DMS 273 (cell line): ENCODE results near the gene CST1.
A peak's percentile ranks its signal among the peaks of the same experiment; 100 is the strongest.
"Not testable (repeated sequence)": the region's sequence is repeated elsewhere in the genome, so short reads cannot be mapped to it uniquely, and the experiment has no call there.

Source experiments
- DNase-seq: peaks from one replicate; lab custom pipeline; 2025; ENCODE audit not compliant: unreplicated experiment; lab: John Stamatoyannopoulos, UW

The CST1 gene, protein sequence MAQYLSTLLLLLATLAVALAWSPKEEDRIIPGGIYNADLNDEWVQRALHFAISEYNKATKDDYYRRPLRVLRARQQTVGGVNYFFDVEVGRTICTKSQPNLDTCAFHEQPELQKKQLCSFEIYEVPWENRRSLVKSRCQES

DNA sequence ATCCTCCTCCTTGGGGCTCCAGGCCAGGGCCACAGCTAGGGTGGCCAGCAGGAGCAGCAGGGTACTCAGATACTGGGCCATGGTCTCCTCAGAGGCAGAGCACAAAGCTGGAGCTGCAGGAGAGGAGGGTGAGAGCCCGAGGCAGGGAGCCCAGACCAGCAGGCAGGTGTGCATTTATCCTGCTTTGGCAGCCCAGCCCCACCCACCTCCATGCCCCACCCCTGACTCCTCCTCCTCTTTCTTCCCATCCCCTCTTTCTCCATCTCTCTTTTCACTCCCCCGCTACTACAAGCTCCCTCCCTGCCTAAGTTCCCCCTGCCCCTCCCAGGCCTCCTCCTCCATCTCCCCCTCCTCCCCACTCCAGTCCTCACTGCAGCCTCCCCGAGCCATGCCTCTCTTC lies at the start of gene CST1:
Gene CST1 (minus strand): TSS at position 150 of the 400 bp plus-strand sequence. CDS start 69 bp downstream, at position 81.
- DNase-seq = not testable (repeated sequence)

DNA sequence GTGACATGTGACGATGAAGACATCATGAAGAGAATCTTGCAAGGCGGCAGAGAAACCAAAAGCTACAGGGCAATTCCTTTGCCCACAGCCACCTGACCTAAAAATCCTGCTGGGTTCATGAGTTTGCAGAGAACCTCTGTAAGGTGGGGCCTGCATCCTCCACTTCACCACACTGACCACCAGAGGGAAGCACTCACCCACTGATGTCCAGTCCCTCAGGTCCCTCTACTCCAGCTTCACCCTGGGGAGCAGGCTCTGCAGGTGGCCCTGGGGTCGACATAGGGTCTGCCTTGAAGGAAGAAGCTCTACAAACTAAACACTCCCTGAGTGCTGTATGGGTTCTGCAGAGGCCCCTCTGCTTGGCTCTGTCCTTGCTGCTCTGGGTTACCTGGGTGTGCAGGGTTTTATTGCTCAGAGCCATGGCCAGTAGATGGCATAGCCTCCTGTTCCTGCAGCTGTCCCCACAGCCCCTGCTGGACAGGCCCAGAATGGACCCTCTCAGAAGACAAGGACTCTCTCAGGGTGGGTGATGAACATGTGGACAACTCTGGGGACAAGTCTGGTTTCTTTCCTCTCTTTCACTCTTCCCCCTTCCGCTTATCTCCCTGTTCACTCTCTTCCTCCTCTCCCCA lies 48.6 kb upstream of the CST1 start:
- DNase-seq = peak; percentile 53

DNA sequence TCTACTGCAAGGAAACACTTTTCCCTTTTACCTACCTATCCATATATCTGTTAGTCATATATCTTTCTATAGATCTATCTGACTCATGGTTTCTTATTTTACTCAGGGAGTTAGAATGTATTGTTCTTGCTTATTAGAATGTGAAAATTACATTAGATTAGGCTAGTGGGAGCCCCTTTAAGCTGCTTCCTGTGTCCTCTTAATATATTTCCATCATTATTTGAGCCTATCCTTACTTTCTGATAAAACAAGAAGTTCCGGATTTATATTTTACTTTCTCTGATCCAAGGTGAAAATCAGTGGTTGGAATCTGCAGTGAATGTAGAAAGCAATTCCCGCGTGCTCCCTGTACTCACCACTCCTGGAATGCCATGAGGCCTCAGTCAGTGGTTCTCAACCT lies 44.8 kb upstream of the CST1 start:
- DNase-seq = no peak

DNA sequence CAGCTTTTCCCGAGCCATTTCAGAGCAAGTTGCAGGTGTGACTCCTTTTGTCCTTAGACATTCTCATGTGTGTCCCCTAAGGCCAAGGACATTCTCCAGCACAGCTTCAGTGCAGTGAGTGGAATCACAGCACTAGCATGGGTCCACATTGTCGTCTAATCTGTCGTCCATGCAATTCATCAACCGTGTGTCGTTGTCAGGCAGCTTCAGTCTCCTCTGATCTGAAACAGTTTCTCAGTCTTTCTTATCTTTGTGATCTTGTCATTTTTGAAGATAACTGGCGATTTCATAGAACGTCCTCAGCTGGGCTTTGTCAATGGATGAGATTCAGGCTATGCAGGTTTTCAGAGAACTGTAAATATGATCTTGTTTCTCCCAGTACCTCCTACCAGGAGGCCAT lies 44.1 kb upstream of the CST1 start:
- no peak for DNase-seq

DNA sequence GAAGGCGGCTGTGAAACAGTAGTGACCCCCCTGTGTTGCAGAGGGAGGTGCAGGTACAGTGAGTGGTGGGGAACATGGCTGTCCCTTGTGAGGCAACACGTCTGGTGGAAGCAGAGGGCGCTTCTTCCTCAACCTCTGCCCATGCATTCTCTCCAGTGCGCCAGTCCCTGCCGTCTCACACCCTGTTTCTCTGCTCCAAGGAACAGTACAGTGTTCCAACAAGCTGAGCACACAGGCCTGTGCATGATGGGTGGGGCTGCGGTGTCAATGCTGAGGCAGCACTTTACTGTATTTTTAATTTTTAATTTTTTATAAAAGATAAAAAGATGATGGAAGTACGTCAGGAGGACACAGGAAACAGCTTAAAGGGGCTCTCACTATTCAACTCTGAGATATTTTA lies 43.3 kb upstream of the CST1 start:
- no peak for DNase-seq

DNA sequence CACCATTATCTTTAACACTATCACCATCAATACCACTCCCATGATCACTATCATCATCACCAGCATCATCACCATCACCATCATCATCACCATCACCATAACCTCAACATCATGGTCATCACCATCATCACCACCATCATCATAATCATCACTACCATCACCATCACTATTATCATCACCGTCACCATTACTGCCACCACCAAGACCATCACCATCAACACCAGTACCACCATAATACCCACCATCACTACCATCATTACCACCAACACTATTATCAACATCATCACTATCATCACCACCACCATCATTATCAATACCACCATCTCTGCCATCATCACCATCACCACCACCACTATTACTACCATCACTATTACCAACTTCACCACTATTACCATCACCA lies 32.7 kb upstream of the CST1 start:
- no peak for DNase-seq

DNA sequence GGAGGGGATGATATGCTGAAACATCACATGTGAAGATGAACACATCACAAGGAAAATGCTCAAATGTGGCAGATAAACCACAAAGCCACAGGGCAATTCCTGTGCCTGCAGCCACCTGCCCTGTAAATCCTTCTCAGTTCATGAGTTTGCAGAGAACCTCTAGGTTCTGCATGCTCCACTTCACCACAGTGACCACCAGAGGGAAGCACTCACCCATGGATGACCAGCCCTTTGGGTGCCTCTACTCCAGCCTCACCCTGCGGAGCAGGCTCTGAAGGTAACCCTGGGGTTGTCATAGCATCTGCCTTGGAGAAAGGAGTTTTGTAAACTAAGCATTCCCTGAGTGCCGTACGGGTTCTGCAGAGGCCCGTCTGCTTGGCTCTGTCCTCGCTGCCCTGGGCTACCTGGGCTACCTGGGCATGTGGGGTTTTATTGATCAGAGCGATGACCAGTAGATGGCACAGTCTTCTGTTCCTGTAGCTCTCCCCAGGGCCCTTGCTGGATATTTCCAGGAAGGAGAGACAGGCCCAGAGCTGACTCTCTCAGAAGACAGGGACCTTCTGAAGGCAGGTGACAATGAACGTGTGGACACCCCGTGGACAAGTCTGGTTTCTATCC lies 31.7 kb upstream of the CST1 start:
- DNase-seq = peak; percentile 53

DNA sequence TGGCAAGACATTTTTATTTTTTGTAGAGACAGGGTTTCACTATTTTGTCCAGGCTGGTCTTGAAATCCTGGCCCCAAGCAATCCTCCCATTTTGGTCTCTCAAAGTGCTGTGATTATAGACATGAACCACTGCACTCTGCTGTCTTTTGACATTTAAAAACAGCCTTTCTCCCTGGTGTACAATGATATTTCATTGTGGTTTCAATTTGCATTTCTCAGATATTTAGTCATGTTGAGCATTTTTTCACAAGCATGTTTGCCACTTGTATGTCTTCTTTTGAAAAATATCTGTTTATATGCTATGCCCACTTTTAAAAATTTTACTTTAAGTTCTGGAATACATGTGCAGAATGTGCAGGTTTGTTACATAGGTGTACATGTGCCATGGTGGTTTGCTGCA lies 27.9 kb upstream of the CST1 start:
- not testable (repeated sequence) for DNase-seq

DNA sequence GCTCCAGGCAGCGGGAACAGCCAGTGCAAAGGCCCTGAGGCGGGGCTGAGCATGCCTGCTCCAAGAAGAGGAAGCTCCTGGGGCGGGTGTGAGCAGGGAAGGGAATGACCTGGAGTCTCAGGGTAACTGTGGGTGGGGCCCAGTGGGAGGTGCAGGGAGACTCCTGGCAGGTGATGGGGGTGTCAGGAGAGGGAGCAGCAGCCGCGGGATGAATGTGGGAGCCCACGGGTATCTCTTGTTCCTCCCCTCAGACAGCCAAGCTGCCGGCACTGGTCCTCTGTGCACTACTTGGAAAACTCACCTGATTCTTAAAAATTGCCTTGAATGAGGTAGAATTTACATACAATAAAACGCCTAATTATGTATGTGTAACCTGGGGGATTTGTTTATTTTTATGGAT lies 26.6 kb upstream of the CST1 start:
- DNase-seq = not testable (repeated sequence)

DNA sequence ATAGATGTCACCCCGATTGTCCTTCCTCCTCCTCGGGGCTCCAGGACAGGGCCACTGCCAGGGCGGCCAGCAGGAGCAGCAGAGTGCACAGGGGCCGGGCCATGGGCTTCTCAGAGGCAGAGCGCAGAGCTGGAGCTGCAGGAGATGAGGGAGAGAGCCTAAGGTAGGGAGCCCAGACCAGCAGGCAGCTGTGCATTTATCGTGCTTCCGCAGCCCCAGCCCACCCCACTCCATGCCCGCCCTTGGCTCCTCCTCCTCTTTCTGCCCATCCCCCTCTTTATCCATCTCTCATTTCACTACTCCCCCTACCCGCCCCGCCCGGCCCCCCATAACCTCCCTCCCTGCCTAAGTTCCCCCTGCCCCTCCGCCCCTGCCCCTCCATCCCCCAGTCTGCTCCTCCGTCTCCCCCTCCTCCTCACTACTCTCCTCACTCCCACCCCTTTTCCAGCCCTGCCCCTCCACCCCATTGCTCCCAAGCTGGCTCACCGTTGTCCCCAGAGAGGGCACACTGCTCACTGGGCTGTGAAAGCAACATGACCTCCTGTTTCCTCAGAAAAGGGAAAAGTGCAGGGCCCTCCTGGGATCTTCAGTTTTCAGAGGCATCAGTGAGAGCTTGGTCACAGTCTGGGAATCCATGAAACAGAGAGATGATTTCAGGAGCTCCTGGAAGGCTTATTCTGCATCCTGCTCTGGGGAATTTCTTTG lies 25.5 kb upstream of the CST1 start:
- DNase-seq = no peak

DNA sequence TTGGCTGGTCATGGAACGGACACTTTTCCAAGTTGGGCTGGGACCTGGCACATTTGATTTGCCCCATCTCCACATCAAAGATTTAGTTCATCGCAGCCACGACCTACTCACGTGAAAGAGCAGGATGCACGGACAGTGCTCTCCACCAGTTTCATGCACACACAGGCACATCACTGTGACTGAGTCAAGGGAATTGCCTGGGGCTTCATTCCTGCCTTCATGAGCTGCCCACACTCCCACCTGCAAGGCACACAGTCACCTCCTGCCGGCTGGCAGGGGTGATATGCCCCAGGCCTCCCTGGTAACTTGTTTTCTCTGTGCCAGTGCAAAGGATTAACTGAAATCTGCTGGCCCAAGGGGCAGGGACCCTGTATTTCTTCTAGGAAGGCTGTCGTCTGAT lies 23.3 kb upstream of the CST1 start:
- no peak for DNase-seq

DNA sequence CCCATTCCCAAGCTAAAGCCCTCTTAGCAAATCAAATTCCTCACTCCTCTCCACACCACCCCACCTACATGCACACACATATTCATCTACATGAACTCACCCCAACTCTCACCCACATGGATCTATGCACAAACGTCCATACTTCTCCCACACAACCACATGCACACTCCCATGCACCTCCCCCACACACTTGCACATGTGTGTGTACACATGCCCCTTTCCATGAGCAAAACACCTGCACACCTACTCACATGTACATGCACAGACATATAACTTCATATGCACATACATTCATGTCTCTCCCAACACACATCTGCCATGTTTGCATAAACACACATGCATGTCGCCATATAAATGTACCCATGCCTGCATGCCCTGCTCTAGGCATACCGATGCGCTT lies 22.8 kb upstream of the CST1 start:
- no peak for DNase-seq

DNA sequence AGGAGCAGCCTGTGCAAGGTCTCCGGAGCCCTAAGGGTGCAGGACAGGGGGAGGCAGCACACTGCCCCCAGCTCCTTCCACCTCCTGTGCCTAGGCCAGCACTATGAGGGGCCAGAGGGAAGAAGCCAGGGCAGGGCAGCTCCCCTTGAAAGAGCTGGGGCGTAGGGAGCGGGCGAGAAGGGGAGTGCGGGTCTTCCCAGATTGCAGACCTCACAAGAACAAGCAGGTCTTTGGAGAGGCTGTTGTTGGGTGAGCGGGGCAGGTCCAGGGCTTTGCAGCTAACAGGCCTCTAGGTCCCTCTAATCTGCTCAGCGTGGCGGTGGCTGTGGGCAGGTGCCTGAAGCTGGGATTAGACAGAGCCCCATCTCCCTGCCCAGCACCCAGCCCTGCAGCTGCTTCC lies 22.4 kb upstream of the CST1 start:
- DNase-seq = no peak

DNA sequence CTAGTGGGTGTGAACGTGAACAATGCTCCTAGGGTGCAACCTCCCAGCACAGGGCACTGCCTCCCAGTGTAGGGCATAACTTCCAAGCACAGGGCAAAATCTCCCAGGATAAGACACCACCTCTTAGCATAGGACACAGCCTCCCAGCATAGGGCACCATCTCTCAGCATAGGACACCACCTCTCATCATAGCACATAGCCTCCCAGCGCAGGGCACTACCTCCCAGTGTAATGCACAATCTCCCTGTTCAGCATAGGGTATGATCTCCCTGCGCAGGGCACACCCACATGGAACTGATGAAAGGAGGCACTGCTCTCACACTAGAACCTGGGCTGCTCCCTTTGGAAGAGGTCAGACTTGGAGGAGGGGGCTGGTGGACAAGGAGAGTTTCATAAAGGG lies 21.3 kb upstream of the CST1 start:
- DNase-seq = no peak

DNA sequence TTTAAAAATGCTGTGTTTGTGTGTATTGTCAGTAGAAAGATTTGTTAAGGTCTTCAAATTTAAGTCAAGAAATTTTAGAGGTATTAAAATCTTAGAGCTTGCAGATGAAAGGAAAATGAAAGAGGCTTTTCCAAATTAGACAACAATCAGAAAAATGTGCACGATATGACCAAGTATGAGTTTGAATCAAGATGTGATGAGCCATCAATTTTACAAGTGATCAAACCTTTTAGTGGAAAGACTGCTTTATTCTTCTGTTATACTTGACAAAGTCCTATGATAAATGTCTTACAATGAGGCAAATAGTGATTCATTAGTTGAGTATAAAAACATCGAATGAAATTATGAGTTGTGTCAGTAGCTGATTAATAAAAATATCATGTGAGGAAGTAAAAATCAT lies 19.6 kb upstream of the CST1 start:
- DNase-seq = no peak

DNA sequence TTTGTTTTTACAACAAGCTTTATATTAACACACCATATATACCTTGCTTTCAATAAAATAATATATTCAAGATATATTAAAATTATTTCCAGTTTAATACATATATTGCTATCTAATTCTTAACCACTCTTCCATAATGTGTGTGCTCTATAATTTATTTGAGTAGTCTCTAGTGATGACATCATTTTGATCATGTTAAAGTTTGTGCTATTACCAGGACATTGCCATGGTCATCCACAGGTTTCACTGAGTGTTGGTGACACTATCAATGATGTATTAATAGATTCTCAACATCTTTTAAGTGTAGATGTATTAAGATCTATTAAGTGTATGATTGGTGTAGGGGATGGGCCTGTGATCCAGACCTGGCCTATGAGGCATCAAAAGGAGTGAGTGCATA lies 17.8 kb upstream of the CST1 start:
- DNase-seq = not testable (repeated sequence)

DNA sequence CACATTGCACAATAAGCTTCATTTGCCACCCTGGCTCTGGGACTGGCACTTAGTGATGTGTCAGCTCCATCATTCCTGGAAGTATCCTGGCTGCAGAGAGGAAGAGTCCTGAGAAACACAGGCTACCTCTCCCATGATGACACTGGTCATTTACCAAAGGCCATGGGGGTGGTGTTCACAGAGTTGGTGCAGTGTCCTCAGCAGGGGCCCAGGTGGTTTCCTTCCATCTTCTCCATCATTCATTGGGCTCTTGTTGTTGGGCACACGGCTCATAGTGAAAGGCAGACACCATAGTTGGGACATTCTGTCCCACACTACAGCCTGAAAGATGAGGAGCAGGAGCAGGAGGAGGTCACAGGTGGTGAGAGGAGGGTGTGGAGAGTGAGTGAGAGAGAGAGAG lies 15.8 kb upstream of the CST1 start:
- no peak for DNase-seq

DNA sequence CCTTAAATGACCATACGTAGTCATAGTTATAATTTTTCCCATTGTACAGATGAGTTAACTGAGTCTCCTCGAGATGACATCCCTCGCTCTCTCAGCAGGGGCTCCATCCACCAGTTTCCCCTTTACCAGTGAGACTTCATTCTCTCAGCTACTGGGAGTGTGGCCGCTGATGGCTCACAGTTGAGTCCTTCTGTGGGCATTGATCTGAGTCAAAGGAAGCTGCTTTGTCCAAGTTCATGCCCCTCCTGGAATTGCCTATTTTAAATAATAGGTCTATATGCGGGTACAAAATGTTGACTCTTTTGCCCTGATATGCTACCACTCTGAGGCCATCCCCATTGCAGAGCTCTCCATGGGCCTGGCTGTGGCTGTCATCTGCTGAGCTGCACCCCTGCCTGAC lies 14.8 kb upstream of the CST1 start:
- DNase-seq = no peak

DNA sequence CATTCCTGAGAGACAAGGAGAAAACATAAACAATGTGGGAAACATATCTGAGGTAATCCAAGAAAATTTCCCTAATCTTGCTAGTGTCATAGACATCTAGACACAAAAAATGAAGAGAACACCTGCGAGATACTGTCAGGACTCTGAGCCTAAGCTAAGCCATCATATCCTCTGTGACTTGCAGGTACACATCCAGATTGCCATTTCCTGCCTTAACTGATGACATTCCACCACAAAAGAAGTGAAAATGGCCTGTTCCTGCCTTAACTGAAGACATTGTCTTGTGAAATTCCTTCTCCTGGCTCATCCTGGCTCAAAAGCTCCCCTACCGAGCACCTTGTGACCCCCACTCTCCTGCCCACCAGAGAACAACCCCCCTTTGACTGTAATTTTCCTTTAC lies 13.9 kb upstream of the CST1 start:
- DNase-seq = not testable (repeated sequence)

DNA sequence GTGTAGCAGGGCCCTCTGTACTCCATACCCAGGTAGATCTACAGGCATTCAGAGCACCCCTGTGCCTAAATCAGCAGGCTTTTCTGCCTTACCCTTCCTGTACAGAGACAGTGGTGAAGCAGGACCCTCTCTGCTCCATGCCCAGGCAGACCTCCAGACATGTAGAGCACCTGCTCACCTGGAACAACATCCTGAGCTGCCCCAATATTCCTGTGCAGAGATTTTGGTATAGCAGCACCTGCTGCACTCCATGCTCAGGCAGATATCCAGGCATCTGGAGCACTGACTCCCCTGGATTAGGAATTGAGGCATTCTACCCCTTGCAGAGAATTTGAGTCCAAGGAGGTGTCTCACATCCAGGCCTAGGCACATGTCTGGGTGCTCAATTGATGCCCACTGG lies 12.6 kb upstream of the CST1 start:
- DNase-seq = no peak

DNA sequence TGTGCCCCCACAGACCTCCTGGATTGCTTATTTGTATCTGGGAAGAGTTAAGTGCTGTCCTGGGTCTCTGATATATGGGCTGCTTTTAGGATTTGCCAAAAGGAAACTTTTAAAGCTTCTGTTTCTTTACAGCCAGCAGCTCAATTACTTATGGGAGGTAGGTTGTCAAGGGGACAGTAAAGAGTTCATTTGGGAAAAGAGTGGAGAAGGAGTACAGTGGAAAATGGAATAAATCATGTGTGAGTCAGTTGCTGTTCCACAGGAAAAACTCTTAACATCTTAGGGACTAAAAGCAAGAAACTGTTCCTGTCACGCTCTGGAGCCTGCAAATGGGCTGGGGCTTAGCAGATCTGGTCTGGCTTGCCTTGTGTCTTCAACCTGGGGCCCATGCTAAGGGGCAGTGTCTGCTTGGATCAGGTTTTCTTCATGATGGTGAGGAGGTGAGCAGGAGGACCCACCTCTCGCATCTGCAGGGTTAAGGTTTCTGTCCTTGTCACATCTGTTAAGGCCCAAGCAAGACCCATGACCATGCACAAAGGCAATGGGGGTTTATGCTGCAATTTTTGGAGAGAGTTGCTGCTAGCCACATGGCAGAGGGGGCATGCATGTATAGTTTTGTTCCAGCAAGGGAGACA lies 8.7 kb upstream of the CST1 start:
- no peak for DNase-seq

DNA sequence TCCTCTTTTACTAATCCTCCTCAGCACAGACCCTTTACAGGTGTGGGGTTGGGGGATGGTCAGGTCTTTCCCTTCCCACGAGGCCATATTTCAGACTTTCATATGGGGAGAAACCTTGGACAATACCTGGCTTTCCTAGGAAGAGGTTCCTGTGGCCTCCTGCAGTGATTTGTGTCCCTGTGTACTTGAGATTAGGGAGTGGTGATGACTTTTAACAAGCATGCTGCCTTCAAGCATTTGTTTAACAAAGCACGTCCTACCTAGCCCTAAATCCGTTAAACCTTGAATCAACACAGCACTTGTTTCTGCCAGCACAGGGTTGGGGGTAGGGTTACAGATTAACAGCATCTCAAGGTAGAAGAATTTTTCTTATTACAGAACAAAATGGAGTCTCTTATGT lies 6.1 kb upstream of the CST1 start:
- DNase-seq = not testable (repeated sequence)
